Gastrocnemius medialis (tissue), 4 donors: Measurements from ENCODE around the gene ADSL. TPM values are rescaled to one million over a fixed set of nuclear protein-coding genes. Genes with fewer than 3 reads are reported as not detected.

Experiments used
- ATAC-seq, 2 donors: fragments of 150-250 bp; one replicate each; pipeline ENCODE4 v1.9.1; 2016
- DNase-seq, 2 donors: peaks; one replicate each; pipeline ENCODE4 v3.0.0-alpha.2; 2019
- H3K27ac ChIP-seq, 4 donors: fragments of 200-600 bp; sonication (generic); 1 replicate in 1 of 4; 2 replicates in 3 of 4; pipeline ENCODE4 v1.5.1; 2016 to 2018; ENCODE audit warnings: mild to moderate bottlenecking in 2 of 4, moderate library complexity in 1 of 4
- H3K27me3 ChIP-seq, 3 donors: fragments of 200-600 bp; sonication (generic) in 2 of 3; 1 replicate in 1 of 3; 2 replicates in 2 of 3; pipeline versions ENCODE4 v1.5.1 to v1.6.0; 2016 to 2019; ENCODE audit warnings: mild to moderate bottlenecking in 1 of 3, moderate library complexity in 1 of 3
- H3K36me3 ChIP-seq, 2 donors: fragments of 200-600 bp; sonication (generic) in 1 of 2; one replicate each; pipeline ENCODE4 v1.5.1; 2017 to 2018
- H3K4me1 ChIP-seq, 2 donors: fragments of 200-600 bp; sonication (generic) in 1 of 2; one replicate each; pipeline ENCODE4 v1.5.1; 2016 to 2017; ENCODE audit warnings: mild to moderate bottlenecking in 2 of 2
- H3K4me3 ChIP-seq, 4 donors: fragments of 200-600 bp; sonication (generic) in 3 of 4; 1 replicate in 1 of 4; 2 replicates in 3 of 4; pipeline ENCODE4 v1.5.1; 2016 to 2019; ENCODE audit warnings: mild to moderate bottlenecking in 2 of 4
- H3K9me3 ChIP-seq, 3 donors: fragments of 200-600 bp; sonication (generic) in 2 of 3; 1 replicate in 1 of 3; 2 replicates in 2 of 3; pipeline ENCODE4 v1.5.1; 2016 to 2019
- POLR2A ChIP-seq, 2 donors: fragments of 450-650 bp; IDR thresholded peaks; one replicate each; pipeline ENCODE4 v1.6.1; 2017; ENCODE audit warnings: antibody characterized with exemption in 2 of 2, mild to moderate bottlenecking in 2 of 2, moderate library complexity in 2 of 2
- in situ Hi-C, 4 donors: fragments of 200-750 bp; cut with MboI; loops; one replicate each; pipeline versions ENCODE4 v1.15.0 to v1.8.0; 2017; ENCODE audit warnings: low sequenced_read_pairs in 4 of 4
- intact Hi-C: fragments of 100-400 bp; cut with DNase I; formaldehyde crosslinking; loops from one replicate; pipeline ENCODE4 v1.15.1; 2023; ENCODE audit warnings: low total_unique reads
- total RNA-seq, 4 donors: library from RNA; depleted of rRNA; stranded (reverse); fragments of >200 nt; gene quantifications; one replicate each; pipeline versions ENCODE4 v1.1.0 to v1.2.3, GENCODE V29; 2016
- TF ChIP-seq, protein P1 (sequence below), 5 experiments: fragments of 450-650 bp in 3 of 5; fragments of 200-600 bp in 2 of 5; sonication (generic) in 2 of 5; IDR thresholded peaks in 4 of 5; conservative IDR thresholded peaks in 1 of 5; 1 replicate in 4 of 5; 2 replicates in 1 of 5; pipeline ENCODE4 v1.5.1; 2016 to 2019; ENCODE audit warnings: antibody characterized with exemption in 5 of 5, mild to moderate bottlenecking in 3 of 5, moderate library complexity in 3 of 5

ADSL gene
- total RNA-seq, 4 donors from 2014 or later, result 249 to 283 (median 262) TPM

DNA sequence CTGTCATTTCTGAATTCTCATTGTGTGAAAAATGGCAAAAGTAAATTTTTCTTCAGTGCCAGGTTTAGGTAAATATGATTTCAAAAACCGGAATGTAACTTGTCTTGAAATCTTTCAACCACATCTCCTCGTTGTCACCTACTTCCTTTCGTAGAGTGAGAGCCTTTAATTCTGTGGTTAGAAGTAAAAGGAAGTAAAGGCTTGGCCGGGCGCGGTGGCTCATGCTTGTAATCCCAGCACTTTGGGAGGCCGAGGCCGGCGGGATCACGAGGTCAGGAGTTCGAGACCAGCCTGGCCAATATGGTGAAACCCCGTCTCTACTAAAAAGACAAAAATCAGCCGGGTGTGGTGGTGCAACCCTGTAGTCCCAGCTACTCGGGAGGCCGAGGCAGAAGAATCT is 53.9 kb downstream of the ADSL start:
- Histone ChIP-seq H3K27ac (peak overlapping the region in 2 of 4 donors; percentile 14 to 43), H3K36me3 (peaks cover 0 to 30% of the 10 kb centered on the region in 2 donors), H3K4me3 (no peak overlapping the region), H3K9me3 (no peaks in the 10 kb centered on the region), H3K4me1 (peaks cover 16 to 22% of the 10 kb centered on the region in 2 donors), H3K27me3 (no peaks in the 10 kb centered on the region)
- DNase-seq (no peak), ATAC-seq (no peak)
- no peak for TF ChIP-seq POLR2A (IDR thresholded peaks at IDR 0.05)
- TF ChIP-seq, protein P1, sequence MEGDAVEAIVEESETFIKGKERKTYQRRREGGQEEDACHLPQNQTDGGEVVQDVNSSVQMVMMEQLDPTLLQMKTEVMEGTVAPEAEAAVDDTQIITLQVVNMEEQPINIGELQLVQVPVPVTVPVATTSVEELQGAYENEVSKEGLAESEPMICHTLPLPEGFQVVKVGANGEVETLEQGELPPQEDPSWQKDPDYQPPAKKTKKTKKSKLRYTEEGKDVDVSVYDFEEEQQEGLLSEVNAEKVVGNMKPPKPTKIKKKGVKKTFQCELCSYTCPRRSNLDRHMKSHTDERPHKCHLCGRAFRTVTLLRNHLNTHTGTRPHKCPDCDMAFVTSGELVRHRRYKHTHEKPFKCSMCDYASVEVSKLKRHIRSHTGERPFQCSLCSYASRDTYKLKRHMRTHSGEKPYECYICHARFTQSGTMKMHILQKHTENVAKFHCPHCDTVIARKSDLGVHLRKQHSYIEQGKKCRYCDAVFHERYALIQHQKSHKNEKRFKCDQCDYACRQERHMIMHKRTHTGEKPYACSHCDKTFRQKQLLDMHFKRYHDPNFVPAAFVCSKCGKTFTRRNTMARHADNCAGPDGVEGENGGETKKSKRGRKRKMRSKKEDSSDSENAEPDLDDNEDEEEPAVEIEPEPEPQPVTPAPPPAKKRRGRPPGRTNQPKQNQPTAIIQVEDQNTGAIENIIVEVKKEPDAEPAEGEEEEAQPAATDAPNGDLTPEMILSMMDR (IDR thresholded peaks at IDR 0.05 in 4 of 5, conservative IDR thresholded peaks at IDR 0.05 in 1 of 5), result no peak
- intact Hi-C loops, result no loop called here
- in situ Hi-C loops, result loop anchor here in 1 of 4 donors (25.0 kb wide), 1 partner anchor 88 kb away; no protein-coding TSS in a partner anchor

DNA sequence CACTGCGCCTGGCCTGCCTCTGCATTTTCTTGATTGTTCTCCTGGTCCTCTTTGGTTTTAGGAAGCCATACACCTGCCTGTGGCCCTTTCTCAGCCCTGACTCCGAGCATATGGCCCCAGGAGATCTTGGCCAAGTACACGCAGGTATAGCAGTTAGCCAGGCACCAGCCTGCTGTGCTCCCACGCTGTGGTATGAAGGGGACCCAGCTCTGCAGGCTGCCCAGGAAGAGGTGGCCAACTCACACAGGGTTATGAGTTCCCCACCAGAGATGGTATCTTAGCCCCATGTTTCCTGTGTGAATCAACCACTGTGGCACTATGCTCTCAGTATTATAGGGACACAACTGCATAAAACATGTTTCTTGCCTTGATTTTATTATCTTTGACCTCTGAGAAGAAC is 55.2 kb downstream of the ADSL start:
- Histone ChIP-seq H3K27ac (no peak overlapping the region), H3K27me3 (no peaks in the 10 kb centered on the region), H3K9me3 (no peaks in the 10 kb centered on the region), H3K4me3 (no peak overlapping the region), H3K36me3 (peaks cover 0 to 44% of the 10 kb centered on the region in 2 donors), H3K4me1 (peaks cover 16 to 22% of the 10 kb centered on the region in 2 donors)
- TF ChIP-seq POLR2A (IDR thresholded peaks at IDR 0.05), result no peak
- TF ChIP-seq, protein P1 (IDR thresholded peaks at IDR 0.05 in 4 of 5, conservative IDR thresholded peaks at IDR 0.05 in 1 of 5), result no peak
- in situ Hi-C loops (loop anchor here in 1 of 4 donors (25.0 kb wide), 1 partner anchor 89 kb away; no protein-coding TSS in a partner anchor), intact Hi-C loops (no loop called here)
- DNase-seq (no peak), ATAC-seq (no peak)

DNA sequence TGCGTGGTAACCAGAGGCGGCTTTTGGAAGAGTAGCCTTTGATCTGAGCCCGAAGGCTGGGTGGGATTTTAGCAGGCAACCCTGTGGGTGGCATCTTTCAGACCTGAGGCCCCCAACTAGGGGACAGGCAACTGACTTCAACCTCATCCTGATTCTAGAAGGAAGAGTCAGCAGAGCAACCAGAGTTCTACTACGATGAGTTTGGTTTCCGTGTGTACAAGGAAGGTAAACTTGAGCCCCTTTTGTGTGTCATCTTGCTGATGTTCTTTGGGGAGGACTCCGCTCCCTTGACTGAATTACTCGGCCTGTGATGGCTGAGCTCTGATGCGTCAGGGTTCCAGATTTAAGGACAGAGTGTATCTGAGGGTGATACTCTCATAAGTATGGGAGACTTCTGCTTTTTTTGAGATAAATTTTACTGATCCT is 55.7 kb downstream of the ADSL start:
- ATAC-seq (no peak), DNase-seq (no peak)
- no peaks in the 10 kb centered on the region for H3K27me3 ChIP-seq
- H3K4me1 ChIP-seq, result peaks cover 16 to 22% of the 10 kb centered on the region in 2 donors
- no peaks in the 10 kb centered on the region for H3K9me3 ChIP-seq
- intact Hi-C loops, result no loop called here
- no peak overlapping the region for H3K27ac ChIP-seq
- H3K36me3 ChIP-seq, result peaks cover 0 to 48% of the 10 kb centered on the region in 2 donors
- no peak for TF ChIP-seq POLR2A (IDR thresholded peaks at IDR 0.05)
- TF ChIP-seq, protein P1 (IDR thresholded peaks at IDR 0.05 in 4 of 5, conservative IDR thresholded peaks at IDR 0.05 in 1 of 5), result no peak
- in situ Hi-C loops, result loop anchor here in 1 of 4 donors (25.0 kb wide), 1 partner anchor 90 kb away; no protein-coding TSS in a partner anchor
- H3K4me3 ChIP-seq, result no peak overlapping the region

DNA sequence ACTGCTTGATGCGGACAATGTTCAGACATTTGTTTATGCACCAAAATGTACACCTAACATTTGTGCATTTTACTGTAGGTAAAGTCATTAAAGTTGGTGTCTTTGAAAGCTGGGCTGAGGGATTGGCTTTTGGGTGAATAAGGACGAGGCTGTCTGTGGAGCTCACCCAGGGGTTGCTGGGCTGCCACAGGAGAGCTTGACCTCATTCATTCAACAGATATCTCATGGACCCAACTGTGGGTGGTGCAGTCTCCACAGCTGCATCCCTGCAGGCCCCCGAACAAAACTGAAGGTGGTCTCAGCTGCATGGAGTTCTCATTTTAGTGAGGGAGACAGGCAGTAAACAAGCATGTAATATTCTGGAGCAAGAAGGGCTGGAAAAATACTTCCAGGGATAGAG is 56.8 kb downstream of the ADSL start:
- no peak for ATAC-seq
- peaks cover 0 to 60% of the 10 kb centered on the region in 2 donors for H3K36me3 ChIP-seq
- no peak overlapping the region for H3K4me3 ChIP-seq
- no peak overlapping the region for H3K27ac ChIP-seq
- no peaks in the 10 kb centered on the region for H3K9me3 ChIP-seq
- H3K27me3 ChIP-seq, result no peaks in the 10 kb centered on the region
- peak in 1 of 2 donors; percentile 2 for DNase-seq
- TF ChIP-seq, protein P1 (IDR thresholded peaks at IDR 0.05 in 4 of 5, conservative IDR thresholded peaks at IDR 0.05 in 1 of 5), result no peak
- no peak for TF ChIP-seq POLR2A (IDR thresholded peaks at IDR 0.05)
- H3K4me1 ChIP-seq, result peaks cover 16% of the 10 kb centered on the region in 2 donors
- in situ Hi-C loops, result loop anchor here in 1 of 4 donors (25.0 kb wide), 1 partner anchor 91 kb away; no protein-coding TSS in a partner anchor
- intact Hi-C loops, result no loop called here
